Epithelial cell of esophagus (primary cell): ENCODE data around the gene PLA1A.
A peak's percentile ranks its signal among the peaks of the same experiment; 100 is the strongest.

ENCODE experiments used
- DNase-seq: peaks from one replicate; pipeline ENCODE4 v3.0.0; 2010; ENCODE audit warnings: low read depth
- H3K4me3 ChIP-seq: 2 replicates; pipeline ENCODE4 v1.5.1; 2011; ENCODE audit warnings: mild to moderate bottlenecking, low read length, control low read depth
- CTCF ChIP-seq: IDR thresholded peaks from 2 replicates; pipeline ENCODE4 v1.5.1; 2011; ENCODE audit warnings: low read depth, mild to moderate bottlenecking, low read length, control low read depth, inconsistent platforms; ENCODE audit not compliant: insufficient read depth; ENCODE audit errors: missing control alignments

The PLA1A gene

GRCh38 chr3:119644481-119644880 lies 46.8 kb downstream of the PLA1A start:
- H3K4me3 ChIP-seq = no peak overlapping the region
- no peak for DNase-seq
- no peak for TF ChIP-seq CTCF

- no peak for DNase-seq
- H3K4me3 ChIP-seq = no peak overlapping the region
- TF ChIP-seq CTCF = no peak
Observed at GRCh38 chr3:119645813-119646212, 48.1 kb downstream of the PLA1A start.

GRCh38 chr3:119647171-119647570 lies 49.5 kb downstream of the PLA1A start:
- H3K4me3 ChIP-seq = no peak overlapping the region
- TF ChIP-seq CTCF = no peak
- DNase-seq = no peak

- no peak for TF ChIP-seq CTCF
- no peak overlapping the region for H3K4me3 ChIP-seq
- no peak for DNase-seq
Observed at GRCh38 chr3:119647843-119648575, 50.3 kb downstream of the PLA1A start.

GRCh38 chr3:119649761-119650160 lies 52.1 kb downstream of the PLA1A start:
- no peak overlapping the region for H3K4me3 ChIP-seq
- DNase-seq = peak; percentile 17
- TF ChIP-seq CTCF = no peak

- DNase-seq = no peak
- H3K4me3 ChIP-seq = no peak overlapping the region
- TF ChIP-seq CTCF = no peak
Observed at GRCh38 chr3:119652306-119653033, 54.8 kb downstream of the PLA1A start.
